Type B pancreatic cell (in vitro differentiated cells): Measurements from ENCODE around the gene DPM3. TPM values are rescaled to one million over a fixed set of nuclear protein-coding genes. Genes with fewer than 3 reads are reported as not detected.
A peak's percentile ranks its signal among the peaks of the same experiment; 100 is the strongest.

Experiments used
- DNase-seq: peaks from one replicate; pipeline ENCODE4 v3.0.0; 2021; ENCODE audit warnings: mixed read lengths; ENCODE audit not compliant: unreplicated experiment; ENCODE audit errors: extremely low spot score
- H3K27ac Mint-ChIP-seq: 2 replicates; pipeline ENCODE4 v1.8.0; 2021; ENCODE audit warnings: mild to moderate bottlenecking, mixed read lengths
- H3K27me3 Mint-ChIP-seq: 2 replicates; pipeline ENCODE4 v1.8.0; 2021; ENCODE audit warnings: mixed read lengths
- H3K36me3 Mint-ChIP-seq: 2 replicates; pipeline ENCODE4 v1.8.0; 2021; ENCODE audit warnings: mixed read lengths
- H3K4me1 Mint-ChIP-seq: one replicate; pipeline ENCODE4 v1.8.0; 2021; ENCODE audit warnings: mixed read lengths; ENCODE audit not compliant: unreplicated experiment
- H3K4me3 Mint-ChIP-seq: 2 replicates; pipeline ENCODE4 v1.8.0; 2021; ENCODE audit warnings: mild to moderate bottlenecking, mixed read lengths
- H3K9me3 Mint-ChIP-seq: 2 replicates; pipeline ENCODE4 v1.8.0; 2021; ENCODE audit warnings: mixed read lengths
- CTCF ChIP-seq: fragments of 200-600 bp; sonication (generic); conservative IDR thresholded peaks from 2 replicates; pipeline ENCODE4 v1.5.0; 2021; ENCODE audit warnings: antibody characterized with exemption, mild to moderate bottlenecking
- total RNA-seq: library from RNA; stranded (reverse); gene quantifications from 2 replicates; pipeline ENCODE4 v1.2.1, GENCODE V29; 2021; ENCODE audit warnings: low replicate concordance

The DPM3 gene
- total RNA-seq, 1 donor from 2014 or later: 75.3 TPM

- no peak for DNase-seq
- Mint-ChIP-seq H3K9me3 (no peaks in the 10 kb centered on the region), H3K27ac (peak overlapping the region; percentile 48), H3K27me3 (no peaks in the 10 kb centered on the region), H3K4me3 (no peak overlapping the region), H3K36me3 (no peaks in the 10 kb centered on the region), H3K4me1 (peaks cover 9% of the 10 kb centered on the region)
- no peak for TF ChIP-seq CTCF
These were observed 45.9 kb upstream of the DPM3 start for GRCh38 chr1:155186067-155186793.

GRCh38 chr1:155185783-155186066, 45.4 kb upstream of the DPM3 start:
- H3K27me3 Mint-ChIP-seq: no peaks in the 10 kb centered on the region
- H3K36me3 Mint-ChIP-seq: no peaks in the 10 kb centered on the region
- peaks cover 9% of the 10 kb centered on the region for H3K4me1 Mint-ChIP-seq
- TF ChIP-seq CTCF: no peak
- H3K4me3 Mint-ChIP-seq: no peak overlapping the region
- DNase-seq: no peak
- no peaks in the 10 kb centered on the region for H3K9me3 Mint-ChIP-seq
- H3K27ac Mint-ChIP-seq: peak overlapping the region; percentile 64

- TF ChIP-seq CTCF: no peak
- Mint-ChIP-seq H3K27ac (peak overlapping the region; percentile 64), H3K36me3 (no peaks in the 10 kb centered on the region), H3K4me3 (no peak overlapping the region), H3K9me3 (no peaks in the 10 kb centered on the region), H3K4me1 (peaks cover 9% of the 10 kb centered on the region), H3K27me3 (no peaks in the 10 kb centered on the region)
- no peak for DNase-seq
These were observed 44.8 kb upstream of the DPM3 start for GRCh38 chr1:155184835-155185782.

GRCh38 chr1:155184351-155184811, 44.0 kb upstream of the DPM3 start:
- Mint-ChIP-seq H3K36me3 (no peaks in the 10 kb centered on the region), H3K27me3 (no peaks in the 10 kb centered on the region), H3K4me1 (peaks cover 9% of the 10 kb centered on the region), H3K4me3 (no peak overlapping the region), H3K27ac (no peak overlapping the region), H3K9me3 (no peaks in the 10 kb centered on the region)
- no peak for TF ChIP-seq CTCF
- DNase-seq: no peak

- Mint-ChIP-seq H3K27ac (no peak overlapping the region), H3K27me3 (no peaks in the 10 kb centered on the region)
These were observed 43.5 kb upstream of the DPM3 start for GRCh38 chr1:155183775-155184221.

More at GRCh38 chr1:155183775-155184221, 43.5 kb upstream of the DPM3 start:
- no peak for DNase-seq
- no peak for TF ChIP-seq CTCF
- H3K4me3 Mint-ChIP-seq: no peak overlapping the region
- H3K4me1 Mint-ChIP-seq: peaks cover 9% of the 10 kb centered on the region
- H3K36me3 Mint-ChIP-seq: no peaks in the 10 kb centered on the region
- H3K9me3 Mint-ChIP-seq: no peaks in the 10 kb centered on the region
